OCI-LY1 (cell line): ENCODE measurements around the gene RFX2.

Source experiments
- H2AFZ ChIP-seq: fragments of 200-600 bp; sonication (generic), shearing (Covaris generic); 2 replicates; pipeline ENCODE4 v1.6.0; 2014; ENCODE audit warnings: antibody characterized with exemption, mild to moderate bottlenecking, low read length
- H3F3A ChIP-seq: fragments of 200-600 bp; sonication (generic), shearing (Covaris generic); 2 replicates; pipeline ENCODE4 v1.6.0; 2014; ENCODE audit warnings: mild to moderate bottlenecking, antibody characterized with exemption, low read length, moderate library complexity; ENCODE audit not compliant: insufficient read depth
- H3K27ac ChIP-seq: fragments of 200-600 bp; sonication (generic); 2 replicates; pipeline ENCODE4 v1.5.1; 2014; ENCODE audit warnings: low read length, mixed run types, mild to moderate bottlenecking, low read depth; ENCODE audit not compliant: poor library complexity, severe bottlenecking
- H3K27me3 ChIP-seq: fragments of 200-600 bp; sonication (generic); 2 replicates; pipeline ENCODE4 v1.6.0; 2014; ENCODE audit warnings: antibody characterized with exemption, mild to moderate bottlenecking, low read length, moderate library complexity; ENCODE audit not compliant: insufficient read depth
- H3K36me3 ChIP-seq: fragments of 200-600 bp; sonication (generic); 2 replicates; pipeline ENCODE4 v1.6.1; 2014; ENCODE audit warnings: mild to moderate bottlenecking, antibody characterized with exemption, low read length, moderate library complexity, mixed read lengths; ENCODE audit not compliant: insufficient read depth
- H3K4me1 ChIP-seq: fragments of 200-600 bp; sonication (generic); 2 replicates; pipeline ENCODE4 v1.5.1; 2014; ENCODE audit warnings: mild to moderate bottlenecking, low read length, moderate library complexity; ENCODE audit not compliant: insufficient read depth, severe bottlenecking
- H3K4me2 ChIP-seq: fragments of 200-600 bp; sonication (generic), shearing (Covaris generic); 2 replicates; pipeline ENCODE4 v1.6.1; 2014; ENCODE audit warnings: low read length
- H3K4me3 ChIP-seq: fragments of 200-600 bp; sonication (generic); 2 replicates; pipeline ENCODE4 v1.5.1; 2014; ENCODE audit warnings: low read length, low read depth, mild to moderate bottlenecking, mixed read lengths; ENCODE audit not compliant: poor library complexity, severe bottlenecking
- H3K79me2 ChIP-seq: fragments of 200-600 bp; shearing (Covaris generic); 2 replicates; pipeline ENCODE4 v1.6.1; 2016; ENCODE audit warnings: mixed run types, low read length, mixed read lengths; ENCODE audit not compliant: insufficient read depth
- H3K9ac ChIP-seq: fragments of 200-600 bp; sonication (generic), shearing (Covaris generic); 2 replicates; pipeline ENCODE4 v1.6.1; 2014; ENCODE audit warnings: mild to moderate bottlenecking, low read length, mixed read lengths
- H3K9me2 ChIP-seq: fragments of 200-600 bp; sonication (generic), shearing (Covaris generic); 2 replicates; pipeline ENCODE4 v1.6.1; 2014; ENCODE audit warnings: low read depth, mild to moderate bottlenecking, low read length, mixed read lengths
- H3K9me3 ChIP-seq: fragments of 200-600 bp; shearing (Covaris generic); 2 replicates; pipeline ENCODE4 v1.6.1; 2014; ENCODE audit warnings: low read length, mixed read lengths
- H4K20me1 ChIP-seq: fragments of 200-600 bp; sonication (generic), shearing (Covaris generic); 2 replicates; pipeline ENCODE4 v1.6.0; 2016; ENCODE audit warnings: mild to moderate bottlenecking, low read length; ENCODE audit not compliant: insufficient read depth
- EZH2 ChIP-seq: fragments of 200-600 bp; sonication (generic), shearing (Covaris generic); IDR thresholded peaks from 2 replicates; pipeline ENCODE4 v1.8.0; 2017; ENCODE audit warnings: borderline replicate concordance, mixed run types, mild to moderate bottlenecking, antibody characterized with exemption, low read length, moderate library complexity, mixed read lengths
- TF ChIP-seq, protein P1 (sequence below): fragments of 200-600 bp; sonication (generic), shearing (Covaris generic); IDR thresholded peaks from 2 replicates; pipeline ENCODE4 v1.5.1; 2017; ENCODE audit warnings: mild to moderate bottlenecking, antibody characterized with exemption, low read length, moderate library complexity, mixed read lengths

The RFX2 gene

DNA sequence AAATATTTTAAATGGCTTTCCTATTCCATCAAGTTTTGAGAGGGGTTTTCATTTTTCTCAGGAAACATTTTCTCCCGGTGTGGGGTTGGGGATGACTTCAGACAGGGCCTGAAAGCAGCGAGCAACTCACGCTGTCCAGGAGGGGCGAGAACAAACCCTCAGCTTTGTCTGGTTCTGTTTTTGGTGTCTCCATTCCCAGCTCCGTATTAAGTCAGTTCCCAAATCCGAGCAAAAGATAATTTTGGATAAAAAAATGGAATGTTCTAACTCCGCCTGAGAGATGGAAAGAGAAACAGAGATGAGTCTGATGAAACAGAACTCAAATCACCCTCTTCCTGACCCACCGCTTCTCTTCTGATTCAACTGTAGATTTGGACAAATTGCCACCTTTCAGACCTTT, 38.4 kb downstream of the RFX2 start:
- Histone ChIP-seq H3F3A (no peaks in the 10 kb centered on the region), H3K4me3 (no peak overlapping the region), H3K9me2 (no peaks in the 10 kb centered on the region), H3K4me2 (no peak overlapping the region), H3K27ac (no peak overlapping the region), H4K20me1 (no peaks in the 10 kb centered on the region), H3K27me3 (no peaks in the 10 kb centered on the region), H3K79me2 (no peaks in the 10 kb centered on the region), H3K36me3 (no peaks in the 10 kb centered on the region), H2AFZ (no peak overlapping the region), H3K9ac (no peak overlapping the region), H3K9me3 (no peaks in the 10 kb centered on the region), H3K4me1 (no peaks in the 10 kb centered on the region)
- no peak for TF ChIP-seq EZH2
- TF ChIP-seq, protein P1, sequence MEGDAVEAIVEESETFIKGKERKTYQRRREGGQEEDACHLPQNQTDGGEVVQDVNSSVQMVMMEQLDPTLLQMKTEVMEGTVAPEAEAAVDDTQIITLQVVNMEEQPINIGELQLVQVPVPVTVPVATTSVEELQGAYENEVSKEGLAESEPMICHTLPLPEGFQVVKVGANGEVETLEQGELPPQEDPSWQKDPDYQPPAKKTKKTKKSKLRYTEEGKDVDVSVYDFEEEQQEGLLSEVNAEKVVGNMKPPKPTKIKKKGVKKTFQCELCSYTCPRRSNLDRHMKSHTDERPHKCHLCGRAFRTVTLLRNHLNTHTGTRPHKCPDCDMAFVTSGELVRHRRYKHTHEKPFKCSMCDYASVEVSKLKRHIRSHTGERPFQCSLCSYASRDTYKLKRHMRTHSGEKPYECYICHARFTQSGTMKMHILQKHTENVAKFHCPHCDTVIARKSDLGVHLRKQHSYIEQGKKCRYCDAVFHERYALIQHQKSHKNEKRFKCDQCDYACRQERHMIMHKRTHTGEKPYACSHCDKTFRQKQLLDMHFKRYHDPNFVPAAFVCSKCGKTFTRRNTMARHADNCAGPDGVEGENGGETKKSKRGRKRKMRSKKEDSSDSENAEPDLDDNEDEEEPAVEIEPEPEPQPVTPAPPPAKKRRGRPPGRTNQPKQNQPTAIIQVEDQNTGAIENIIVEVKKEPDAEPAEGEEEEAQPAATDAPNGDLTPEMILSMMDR: no peak

DNA sequence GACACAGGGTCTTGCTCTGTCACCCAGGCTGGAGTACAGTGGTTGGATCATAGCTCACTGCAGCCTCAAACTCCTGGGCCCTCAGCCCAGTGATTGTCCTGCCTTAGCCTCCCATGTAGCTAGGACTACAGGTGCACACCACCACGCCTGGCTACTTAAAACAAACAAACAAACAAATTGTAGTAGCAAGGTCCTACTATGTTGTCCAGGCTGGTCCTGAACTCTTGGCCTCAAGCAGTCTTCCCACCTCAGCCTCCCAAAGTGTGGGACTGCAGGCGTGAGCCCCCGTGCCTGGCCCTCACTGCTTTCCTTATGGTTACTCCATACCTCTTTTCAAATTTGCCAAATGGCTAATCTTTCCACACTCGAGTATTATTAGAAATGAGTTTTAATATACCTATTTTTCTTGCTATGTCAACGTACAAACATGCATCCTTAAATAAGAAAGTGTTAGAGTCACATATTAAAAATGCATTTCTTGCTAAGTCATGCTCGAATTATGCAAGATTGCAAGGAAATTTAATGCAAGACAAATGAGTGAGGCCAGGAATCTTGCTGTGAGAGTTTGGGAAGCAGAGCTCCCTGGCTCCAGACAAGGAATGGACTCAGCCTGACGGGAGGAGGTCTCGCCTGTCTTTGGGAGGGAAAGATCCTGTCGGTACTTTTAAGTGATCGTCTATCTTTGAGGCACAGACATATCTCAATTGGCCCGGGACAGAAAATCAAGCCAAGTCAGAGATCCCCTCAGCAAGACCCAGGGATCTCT, 39.4 kb downstream of the RFX2 start:
- no peaks in the 10 kb centered on the region for H4K20me1 ChIP-seq
- no peaks in the 10 kb centered on the region for H3K9me3 ChIP-seq
- no peak overlapping the region for H3K4me2 ChIP-seq
- TF ChIP-seq, protein P1: no peak
- TF ChIP-seq EZH2: no peak
- H3K4me1 ChIP-seq: no peaks in the 10 kb centered on the region
- no peaks in the 10 kb centered on the region for H3K79me2 ChIP-seq
- no peak overlapping the region for H3K27ac ChIP-seq
- H3F3A ChIP-seq: no peaks in the 10 kb centered on the region
- no peak overlapping the region for H3K4me3 ChIP-seq
- H2AFZ ChIP-seq: no peak overlapping the region
- H3K27me3 ChIP-seq: no peaks in the 10 kb centered on the region
- no peaks in the 10 kb centered on the region for H3K9me2 ChIP-seq
- H3K36me3 ChIP-seq: no peaks in the 10 kb centered on the region
- H3K9ac ChIP-seq: no peak overlapping the region

- no peaks in the 10 kb centered on the region for H3K9me3 ChIP-seq
- H3K27me3 ChIP-seq: no peaks in the 10 kb centered on the region
- H3K4me1 ChIP-seq: no peaks in the 10 kb centered on the region
- no peak overlapping the region for H3K27ac ChIP-seq
- H3K79me2 ChIP-seq: no peaks in the 10 kb centered on the region
- no peaks in the 10 kb centered on the region for H4K20me1 ChIP-seq
- no peak for TF ChIP-seq EZH2
- TF ChIP-seq, protein P1: no peak
- no peak overlapping the region for H3K4me2 ChIP-seq
- H3K4me3 ChIP-seq: no peak overlapping the region
- no peaks in the 10 kb centered on the region for H3K36me3 ChIP-seq
- H3K9me2 ChIP-seq: no peaks in the 10 kb centered on the region
- no peak overlapping the region for H2AFZ ChIP-seq
- no peaks in the 10 kb centered on the region for H3F3A ChIP-seq
- no peak overlapping the region for H3K9ac ChIP-seq
Measured at GRCh38 chr19:6070207-6070681, 40.1 kb downstream of the RFX2 start.
